ENCODE measurements around the gene BCR. TPM values are rescaled to one million over a fixed set of nuclear protein-coding genes. Genes with fewer than 3 reads are reported as not detected.

BCR gene
- total RNA-seq, 4 donors from 2014 or later = 19.2 to 63.5 (median 24.8) TPM

GRCh38 chr22:23274146-23274526 is 93.8 kb downstream of the BCR start:
- TF ChIP-seq CTCF (IDR thresholded peaks at IDR 0.05; ENCODE audit: low read depth) = no peak

GRCh38 chr22:23274891-23275694 is 94.8 kb downstream of the BCR start:
- TF ChIP-seq CTCF (IDR thresholded peaks at IDR 0.05; ENCODE audit: low read depth) = no peak

- no peak for TF ChIP-seq CTCF (IDR thresholded peaks at IDR 0.05; ENCODE audit: low read depth)
Measured at GRCh38 chr22:23275751-23276150, 95.4 kb downstream of the BCR start.

GRCh38 chr22:23276656-23277582 is 96.6 kb downstream of the BCR start:
- TF ChIP-seq CTCF (IDR thresholded peaks at IDR 0.05; ENCODE audit: low read depth) = no peak

- no peak for TF ChIP-seq CTCF (IDR thresholded peaks at IDR 0.05; ENCODE audit: low read depth)
Measured at GRCh38 chr22:23277583-23278295, 97.4 kb downstream of the BCR start.

GRCh38 chr22:23278883-23279675 is 98.8 kb downstream of the BCR start:
- TF ChIP-seq CTCF (IDR thresholded peaks at IDR 0.05; ENCODE audit: low read depth) = no peak

All from subcutaneous adipose tissue (tissue), 4 donors.